NT2/D1 (cell line): Measurements from ENCODE around the gene CYP4A11.
A peak's percentile ranks its signal among the peaks of the same experiment; 100 is the strongest.
"Not testable (repeated sequence)": the region's sequence is repeated elsewhere in the genome, so short reads cannot be mapped to it uniquely, and the experiment has no call there.

Experiments used
- DNase-seq: peaks from one replicate; pipeline ENCODE4 v3.0.0-alpha.2; 2011; ENCODE audit warnings: low read depth, low spot score
- H3K27me3 ChIP-seq: 2 replicates; pipeline ENCODE4 v1.6.0; 2011; ENCODE audit warnings: mild to moderate bottlenecking; ENCODE audit not compliant: insufficient read length, insufficient read depth
- H3K36me3 ChIP-seq: 2 replicates; pipeline ENCODE4 v1.6.1; 2011; ENCODE audit warnings: mild to moderate bottlenecking, low read length, mixed read lengths; ENCODE audit not compliant: insufficient read depth, insufficient read length
- H3K4me1 ChIP-seq: 2 replicates; pipeline ENCODE4 v1.5.1; 2011; ENCODE audit not compliant: insufficient read depth, insufficient read length
- H3K4me3 ChIP-seq: 2 replicates; pipeline ENCODE4 v1.5.1; 2011; ENCODE audit warnings: low read depth; ENCODE audit not compliant: insufficient read length
- H3K9ac ChIP-seq: 2 replicates; pipeline ENCODE4 v1.6.0; 2011; ENCODE audit warnings: low read depth; ENCODE audit not compliant: insufficient read length
- H3K9me3 ChIP-seq: 2 replicates; pipeline ENCODE4 v1.5.1; 2011; ENCODE audit warnings: mild to moderate bottlenecking, low read length; ENCODE audit not compliant: insufficient read depth
- SUZ12 ChIP-seq: IDR thresholded peaks from 2 replicates; pipeline ENCODE4 v1.6.1; 2011; ENCODE audit not compliant: insufficient read length, insufficient read depth; ENCODE audit errors: extremely low read depth
- YY1 ChIP-seq: IDR thresholded peaks from 2 replicates; pipeline ENCODE4 v1.6.1; 2011; ENCODE audit not compliant: insufficient read length, insufficient read depth
- ZNF274 ChIP-seq: IDR thresholded peaks from 2 replicates; pipeline ENCODE4 v1.6.1; 2011; ENCODE audit warnings: mild to moderate bottlenecking, low read depth, low read length

The CYP4A11 gene

GRCh38 chr1:46940307-46940706 is 969 bp downstream of the CYP4A11 start:
- no peaks in the 10 kb centered on the region for H3K9me3 ChIP-seq
- no peaks in the 10 kb centered on the region for H3K27me3 ChIP-seq
- H3K9ac ChIP-seq, result no peak overlapping the region
- TF ChIP-seq ZNF274 (no peak), SUZ12 (no peak), YY1 (no peak)
- DNase-seq, result no peak
- no peaks in the 10 kb centered on the region for H3K36me3 ChIP-seq
- H3K4me3 ChIP-seq, result no peak overlapping the region
- H3K4me1 ChIP-seq, result no peaks in the 10 kb centered on the region

GRCh38 chr1:46937270-46937669 is 4.0 kb downstream of the CYP4A11 start:
- no peaks in the 10 kb centered on the region for H3K27me3 ChIP-seq
- no peaks in the 10 kb centered on the region for H3K9me3 ChIP-seq
- H3K36me3 ChIP-seq, result no peaks in the 10 kb centered on the region
- H3K9ac ChIP-seq, result no peak overlapping the region
- DNase-seq, result no peak
- H3K4me1 ChIP-seq, result no peaks in the 10 kb centered on the region
- TF ChIP-seq ZNF274, result no peak
- no peak overlapping the region for H3K4me3 ChIP-seq

DNA sequence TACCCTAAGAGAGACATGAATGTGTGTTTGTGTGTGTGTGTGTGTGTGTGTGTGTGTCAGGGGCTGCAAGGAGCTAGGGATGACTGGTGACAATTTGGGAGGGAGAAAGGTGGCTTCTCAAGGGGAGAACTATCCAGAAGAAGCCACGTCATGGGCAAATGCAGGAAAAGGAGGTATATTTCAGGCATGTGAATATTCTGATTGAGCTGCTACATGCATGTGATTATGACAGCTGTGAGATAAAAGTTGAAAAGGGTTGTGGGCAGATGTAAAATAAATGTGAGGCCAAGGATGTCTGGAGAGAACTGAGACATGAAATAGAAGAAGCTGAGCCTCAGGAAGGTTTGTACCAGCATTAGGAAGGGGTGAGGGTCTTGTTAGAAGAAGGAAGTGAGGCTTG is 4.5 kb downstream of the CYP4A11 start:
- Histone ChIP-seq H3K27me3 (no peaks in the 10 kb centered on the region), H3K4me3 (no peak overlapping the region), H3K4me1 (no peaks in the 10 kb centered on the region), H3K9me3 (no peaks in the 10 kb centered on the region), H3K9ac (no peak overlapping the region), H3K36me3 (no peaks in the 10 kb centered on the region)
- DNase-seq, result no peak
- TF ChIP-seq ZNF274 (no peak), YY1 (no peak), SUZ12 (no peak)

DNA sequence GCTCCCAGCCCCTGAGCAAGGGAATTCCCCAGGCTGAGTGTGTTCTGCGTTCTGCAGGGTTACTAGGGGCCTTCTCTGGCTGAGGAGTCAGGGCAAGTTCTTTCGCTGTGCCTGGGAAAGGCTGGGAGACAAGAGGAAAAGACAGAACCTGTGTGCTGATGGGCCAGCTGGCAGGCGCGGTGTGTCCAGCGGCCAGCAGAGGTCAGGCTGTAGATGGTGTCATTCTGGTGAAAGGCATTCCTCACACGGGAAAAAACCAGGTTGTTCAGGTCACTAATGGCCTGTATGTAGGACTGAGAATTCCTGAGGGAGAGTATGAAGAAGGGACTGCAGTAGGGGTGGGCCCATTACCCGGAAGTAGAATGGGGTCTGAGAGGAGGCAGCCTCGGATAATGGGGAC is 6.4 kb downstream of the CYP4A11 start:
- not testable (repeated sequence) for H3K36me3 ChIP-seq, H3K9me3 ChIP-seq, H3K4me3 ChIP-seq, H3K9ac ChIP-seq, H3K27me3 ChIP-seq, H3K4me1 ChIP-seq
- peak; percentile 40 for DNase-seq

DNA sequence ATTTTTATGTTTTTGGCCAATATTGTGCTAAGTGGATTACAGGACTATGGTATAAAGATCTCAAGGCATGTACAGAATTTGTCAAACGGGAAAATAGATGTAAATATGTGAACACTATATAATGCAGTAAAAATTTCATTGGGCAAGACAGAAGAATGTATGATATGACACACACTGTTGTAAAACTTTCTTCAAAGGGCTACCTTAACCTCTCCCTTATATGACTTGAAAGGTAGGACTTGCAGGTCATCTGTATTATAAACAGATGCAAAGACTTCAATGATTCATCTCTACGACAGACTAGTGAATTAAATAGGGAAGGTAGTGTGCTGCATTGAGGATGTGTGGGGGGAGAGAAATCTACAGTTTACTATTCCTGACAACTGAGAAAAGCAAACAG is 9.3 kb downstream of the CYP4A11 start:
- not testable (repeated sequence) for H3K4me3 ChIP-seq, H3K4me1 ChIP-seq, H3K27me3 ChIP-seq, H3K9ac ChIP-seq, DNase-seq, H3K9me3 ChIP-seq, H3K36me3 ChIP-seq

DNA sequence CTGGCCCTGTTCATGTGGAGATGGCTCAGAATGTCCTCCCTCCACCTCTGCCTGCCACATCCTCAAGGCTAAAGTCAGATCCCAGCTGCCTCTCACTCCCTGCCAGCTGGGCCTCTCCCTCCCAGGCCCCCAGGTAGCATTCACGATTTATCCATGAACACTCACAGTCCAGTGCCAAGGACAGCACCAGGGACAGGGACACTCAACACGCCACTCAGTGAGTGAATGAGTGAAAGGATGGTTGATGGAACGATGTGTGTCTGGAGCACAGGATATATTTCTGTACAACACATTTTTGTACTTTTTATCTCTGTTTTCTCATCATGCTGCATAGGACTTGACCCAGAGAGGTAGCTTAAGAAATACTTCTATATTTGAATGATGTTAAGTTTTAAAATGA is 10.1 kb downstream of the CYP4A11 start:
- no peaks in the 10 kb centered on the region for H3K36me3 ChIP-seq
- TF ChIP-seq YY1 (no peak), ZNF274 (no peak), SUZ12 (no peak)
- H3K4me3 ChIP-seq, result no peak overlapping the region
- no peaks in the 10 kb centered on the region for H3K4me1 ChIP-seq
- peaks cover 2% of the 10 kb centered on the region for H3K27me3 ChIP-seq
- no peak overlapping the region for H3K9ac ChIP-seq
- H3K9me3 ChIP-seq, result no peaks in the 10 kb centered on the region; the same call in 1 of the 2 replicates
- no peak for DNase-seq

DNA sequence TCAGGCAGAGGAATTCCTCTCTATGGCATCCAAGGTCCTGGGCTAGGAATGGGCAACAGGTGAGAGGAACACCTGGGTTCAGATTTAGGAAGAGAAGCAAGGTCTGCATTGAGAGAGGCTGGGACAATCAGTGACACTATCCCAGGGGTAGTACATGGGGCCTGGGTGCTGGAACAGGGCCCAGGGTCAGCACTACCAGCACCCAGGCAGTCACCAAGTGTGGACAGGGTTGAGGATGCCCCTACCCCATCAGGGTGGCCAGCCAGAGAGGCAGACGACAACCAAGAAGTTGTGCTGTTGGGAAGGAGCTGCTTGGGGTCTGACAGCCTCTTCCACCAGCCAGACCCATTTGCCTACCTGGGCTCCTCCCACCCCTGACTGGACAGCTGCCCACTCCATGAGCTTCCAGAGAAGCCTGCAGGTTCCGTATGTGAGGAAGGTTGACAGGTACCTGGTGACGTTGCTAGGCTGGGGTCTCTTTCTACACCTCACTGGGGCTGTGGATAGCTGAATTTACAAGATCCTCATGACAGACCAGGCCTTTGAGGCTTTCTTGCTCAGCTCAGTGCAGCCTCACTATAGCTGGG is 13.9 kb downstream of the CYP4A11 start:
- TF ChIP-seq YY1 (no peak), SUZ12 (no peak), ZNF274 (no peak)
- no peak overlapping the region for H3K9ac ChIP-seq
- no peaks in the 10 kb centered on the region for H3K36me3 ChIP-seq
- DNase-seq, result no peak
- peaks cover 2% of the 10 kb centered on the region for H3K27me3 ChIP-seq
- no peaks in the 10 kb centered on the region; the same call in 1 of the 2 replicates for H3K9me3 ChIP-seq
- no peaks in the 10 kb centered on the region for H3K4me1 ChIP-seq
- no peak overlapping the region for H3K4me3 ChIP-seq

GRCh38 chr1:46910790-46911189 is 30.5 kb downstream of the CYP4A11 start:
- no peaks in the 10 kb centered on the region for H3K36me3 ChIP-seq
- no peak for DNase-seq
- TF ChIP-seq SUZ12 (no peak), ZNF274 (no peak), YY1 (no peak)
- H3K4me1 ChIP-seq, result no peaks in the 10 kb centered on the region
- H3K9ac ChIP-seq, result no peak overlapping the region
- H3K9me3 ChIP-seq, result peaks cover 21% of the 10 kb centered on the region
- H3K27me3 ChIP-seq, result no peaks in the 10 kb centered on the region
- H3K4me3 ChIP-seq, result no peak overlapping the region

GRCh38 chr1:46903481-46903880 is 37.8 kb downstream of the CYP4A11 start:
- H3K36me3 ChIP-seq, result no peaks in the 10 kb centered on the region
- DNase-seq, result no peak
- H3K27me3 ChIP-seq, result no peaks in the 10 kb centered on the region
- H3K9ac ChIP-seq, result no peak overlapping the region
- no peaks in the 10 kb centered on the region for H3K4me1 ChIP-seq
- no peak overlapping the region for H3K4me3 ChIP-seq
- peaks cover 32% of the 10 kb centered on the region for H3K9me3 ChIP-seq
- TF ChIP-seq YY1 (no peak), SUZ12 (no peak), ZNF274 (no peak)
